ENCODE data around the gene PTGDR2.

The PTGDR2 gene

DNA sequence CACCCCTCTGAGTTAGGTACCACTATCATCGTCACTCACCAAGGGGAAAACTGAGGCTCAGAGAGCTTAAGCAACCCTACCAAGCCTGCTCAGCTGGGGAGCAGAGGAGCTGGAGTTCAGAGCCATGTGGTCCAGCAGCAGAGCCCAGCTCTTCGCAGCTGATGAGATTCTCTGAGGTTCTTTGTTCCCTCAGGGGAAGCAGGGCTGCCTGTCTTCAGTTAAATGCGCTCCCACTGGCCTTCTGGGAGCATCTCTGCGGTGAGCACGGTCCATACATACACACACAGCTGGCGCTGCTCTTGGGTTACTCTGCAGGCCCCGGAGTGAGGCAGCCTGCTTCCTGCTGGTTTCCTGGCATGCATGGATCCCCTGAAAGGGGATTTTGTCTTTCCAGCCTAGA lies 5.2 kb upstream of the PTGDR2 start:
- Histone ChIP-seq H3K27ac (ENCODE audit: low read depth, low read length) (no peak overlapping the region), H3K36me3 (ENCODE audit: control insufficient read depth, insufficient read depth, low read length) (no peaks in the 10 kb centered on the region), H3K27me3 (ENCODE audit: control insufficient read depth, insufficient read depth, low read length) (no peaks in the 10 kb centered on the region), H3K9ac (ENCODE audit: low read length) (no peak overlapping the region), H3K4me3 (ENCODE audit: low read length) (no peak overlapping the region), H3K4me1 (ENCODE audit: control insufficient read depth, insufficient read depth, low read length) (no peaks in the 10 kb centered on the region)

DNA sequence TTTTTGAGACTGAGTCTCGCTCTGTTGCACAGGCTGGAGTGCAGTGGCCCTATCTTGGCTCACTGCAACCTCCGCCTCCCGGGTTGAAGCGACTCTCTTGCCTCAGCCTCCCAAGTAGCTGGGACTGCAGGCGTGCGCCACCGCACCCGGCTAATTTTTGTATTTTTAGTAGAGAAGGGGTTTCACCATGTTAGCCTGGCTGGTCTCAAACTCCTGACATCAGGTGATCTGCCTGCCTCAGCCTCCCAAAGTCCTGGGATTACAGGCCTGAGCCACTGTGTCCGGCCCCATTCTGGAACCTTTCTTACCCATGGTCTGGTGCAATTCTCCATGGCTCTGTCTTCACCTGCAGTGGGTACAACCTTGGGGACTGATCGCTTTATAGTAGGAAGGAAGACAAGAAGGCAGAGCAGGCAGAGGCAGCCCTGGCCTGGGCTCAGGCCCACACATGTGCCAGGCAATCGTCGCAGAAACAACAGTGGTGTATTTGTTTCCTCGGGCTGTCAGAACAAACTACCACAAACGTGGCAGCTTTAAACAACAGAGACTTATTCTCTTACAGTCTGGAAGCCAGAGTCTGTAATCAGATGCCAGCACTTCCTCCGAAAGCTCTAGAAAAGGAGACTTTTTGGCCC lies 4.0 kb upstream of the PTGDR2 start:
- Histone ChIP-seq H3K36me3 (ENCODE audit: control insufficient read depth, insufficient read depth, low read length) (no peaks in the 10 kb centered on the region), H3K9ac (ENCODE audit: low read length) (no peak overlapping the region), H3K4me1 (ENCODE audit: control insufficient read depth, insufficient read depth, low read length) (no peaks in the 10 kb centered on the region), H3K27ac (ENCODE audit: low read depth, low read length) (no peak overlapping the region), H3K27me3 (ENCODE audit: control insufficient read depth, insufficient read depth, low read length) (no peaks in the 10 kb centered on the region), H3K4me3 (ENCODE audit: low read length) (no peak overlapping the region)

DNA sequence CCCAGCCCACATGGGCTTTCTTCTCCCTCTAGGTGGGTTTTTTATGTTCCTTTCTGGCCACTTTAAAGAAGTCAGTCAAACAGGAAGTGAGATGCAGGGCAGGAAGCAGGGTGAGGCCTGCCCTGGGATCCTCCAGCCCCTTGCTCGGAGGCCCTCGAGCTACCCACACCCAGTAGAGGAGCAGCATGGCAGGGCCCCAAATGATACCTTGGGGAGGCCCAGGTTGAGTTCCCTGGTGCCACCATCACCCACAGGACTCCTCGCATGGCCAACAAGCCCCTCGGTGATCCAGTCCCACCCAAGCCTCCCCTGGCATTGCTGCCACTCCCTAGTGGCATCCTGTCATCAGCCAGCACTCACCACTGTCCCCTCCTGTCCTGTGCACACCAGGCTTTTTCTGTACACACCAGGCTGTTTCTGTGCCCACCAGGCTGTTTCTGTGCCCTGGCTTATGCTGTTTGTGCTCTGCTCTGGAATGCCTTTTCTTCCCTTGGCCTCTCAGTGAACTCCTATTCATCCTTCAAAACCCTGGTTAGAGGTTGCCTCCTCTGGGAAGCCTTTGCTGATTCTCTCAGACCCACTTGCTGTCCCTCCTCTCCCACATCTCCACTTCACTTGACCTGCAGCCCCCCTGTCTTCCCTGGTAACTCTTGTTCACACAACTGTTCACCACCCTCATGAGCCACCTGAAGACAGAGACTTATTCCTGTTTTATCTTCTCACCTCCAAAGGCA lies 3.1 kb upstream of the PTGDR2 start:
- no peaks in the 10 kb centered on the region for H3K27me3 ChIP-seq (ENCODE audit: control insufficient read depth, insufficient read depth, low read length)
- no peak overlapping the region for H3K9ac ChIP-seq (ENCODE audit: low read length)
- no peaks in the 10 kb centered on the region for H3K4me1 ChIP-seq (ENCODE audit: control insufficient read depth, insufficient read depth, low read length)
- H3K27ac ChIP-seq (ENCODE audit: low read depth, low read length), result no peak overlapping the region
- H3K4me3 ChIP-seq (ENCODE audit: low read length), result no peak overlapping the region
- no peaks in the 10 kb centered on the region for H3K36me3 ChIP-seq (ENCODE audit: control insufficient read depth, insufficient read depth, low read length)

DNA sequence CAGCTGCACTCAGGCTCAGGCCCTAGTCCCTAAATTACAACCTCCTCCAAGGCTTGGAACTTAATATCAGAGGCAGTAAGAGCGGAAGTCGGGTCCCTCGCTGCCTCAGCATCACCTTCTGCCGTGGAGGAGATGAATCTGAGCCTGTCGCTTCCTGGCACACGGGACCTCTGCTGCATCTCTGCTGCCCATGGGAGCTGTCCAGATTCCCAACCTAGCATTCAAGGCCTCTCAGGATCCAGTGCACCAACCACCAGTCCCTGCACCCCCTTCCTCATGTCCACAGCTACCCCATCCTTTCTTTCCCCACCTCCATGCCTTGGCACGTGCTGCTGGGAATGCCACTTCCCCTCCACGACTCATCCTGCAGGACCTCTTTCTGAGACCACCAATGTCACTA lies 2.5 kb upstream of the PTGDR2 start:
- no peak overlapping the region for H3K27ac ChIP-seq (ENCODE audit: low read depth, low read length)
- no peaks in the 10 kb centered on the region for H3K4me1 ChIP-seq (ENCODE audit: control insufficient read depth, insufficient read depth, low read length)
- no peak overlapping the region for H3K9ac ChIP-seq (ENCODE audit: low read length)
- H3K27me3 ChIP-seq (ENCODE audit: control insufficient read depth, insufficient read depth, low read length), result no peaks in the 10 kb centered on the region
- no peak overlapping the region for H3K4me3 ChIP-seq (ENCODE audit: low read length)
- H3K36me3 ChIP-seq (ENCODE audit: control insufficient read depth, insufficient read depth, low read length), result no peaks in the 10 kb centered on the region

DNA sequence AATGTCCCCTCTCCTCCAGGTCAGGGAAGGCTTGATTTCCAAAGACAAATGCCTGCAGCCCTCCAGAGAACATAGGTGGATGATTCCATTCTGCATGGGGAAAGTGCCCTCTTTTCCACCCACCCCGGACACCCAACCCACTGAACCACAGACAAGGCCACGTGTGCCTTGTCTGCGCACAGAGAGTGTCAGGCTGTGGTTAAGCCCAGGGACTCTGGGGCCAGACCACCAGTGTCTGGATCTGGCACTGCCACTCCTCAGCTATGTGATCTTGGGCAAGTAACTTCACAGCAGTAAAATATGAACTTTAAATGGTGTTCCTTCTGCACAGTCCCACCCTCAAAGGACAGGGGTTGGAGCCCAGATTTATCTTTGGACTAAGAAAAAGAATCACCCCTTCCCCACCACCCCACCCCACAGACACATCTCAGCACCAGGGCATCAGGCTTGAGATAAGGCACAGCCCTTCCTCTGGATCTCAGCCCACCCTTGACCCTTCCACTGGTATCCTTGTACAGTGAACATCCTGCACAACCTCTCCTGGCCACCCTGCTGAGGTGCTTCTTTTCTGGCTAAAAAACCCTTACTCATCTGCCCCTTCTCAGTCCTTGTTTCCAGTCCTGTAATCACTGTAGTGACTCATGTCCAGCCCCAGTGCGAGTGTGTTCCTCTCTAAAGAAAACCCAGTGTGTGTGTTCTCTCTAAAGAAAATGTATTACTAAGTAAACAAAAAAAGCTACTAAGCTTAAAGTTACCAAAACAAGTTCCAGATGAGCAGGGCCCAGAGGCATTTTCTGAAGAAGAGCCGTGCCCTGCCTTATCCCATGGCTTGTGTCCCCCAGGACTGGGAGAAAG lies 1.9 kb upstream of the PTGDR2 start:
- Histone ChIP-seq H3K36me3 (ENCODE audit: control insufficient read depth, insufficient read depth, low read length) (no peaks in the 10 kb centered on the region), H3K27me3 (ENCODE audit: control insufficient read depth, insufficient read depth, low read length) (no peaks in the 10 kb centered on the region), H3K9ac (ENCODE audit: low read length) (no peak overlapping the region), H3K4me1 (ENCODE audit: control insufficient read depth, insufficient read depth, low read length) (no peaks in the 10 kb centered on the region), H3K4me3 (ENCODE audit: low read length) (no peak overlapping the region), H3K27ac (ENCODE audit: low read depth, low read length) (no peak overlapping the region)

DNA sequence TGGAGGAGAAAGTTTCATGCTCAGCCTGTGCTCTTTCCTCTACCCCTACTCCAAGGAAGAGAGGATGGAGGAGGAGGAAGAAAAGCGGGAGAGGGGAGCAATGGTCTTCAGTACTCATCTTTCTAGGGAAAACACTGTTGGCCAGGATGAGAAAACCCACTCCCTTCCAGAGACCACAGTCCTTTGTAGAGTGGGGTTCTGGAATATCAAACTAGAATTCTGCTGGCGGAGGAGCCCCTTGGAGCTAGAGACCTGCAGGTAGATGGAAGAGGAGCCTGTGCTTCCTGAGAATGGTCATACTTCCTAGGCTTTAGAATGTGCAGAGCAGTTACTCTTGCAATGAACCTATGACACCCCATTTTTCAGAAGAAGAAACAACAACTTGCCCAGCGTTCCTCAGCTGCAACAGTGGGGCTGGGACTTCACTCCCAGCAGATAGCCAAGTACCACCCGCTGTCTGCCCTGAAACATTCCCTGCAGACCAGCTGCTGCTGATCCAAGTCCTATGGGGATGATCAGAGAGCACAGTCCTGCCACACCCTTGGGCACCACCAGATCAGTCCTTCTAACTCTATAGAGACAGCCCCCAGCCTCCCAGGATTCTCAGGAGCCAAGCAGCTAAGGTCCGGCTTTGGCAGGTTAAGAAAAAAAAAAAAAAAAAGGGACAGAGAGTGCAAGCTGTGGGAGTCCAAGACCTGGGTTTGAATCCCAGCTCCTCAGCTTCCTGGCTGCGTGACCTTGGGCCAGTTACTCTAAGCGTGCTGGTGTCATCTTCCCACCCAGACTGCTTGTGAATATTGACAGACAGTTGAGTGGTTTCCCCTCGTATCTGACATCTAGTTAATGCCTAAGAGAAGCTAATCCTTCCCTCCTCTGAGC lies 664 bp downstream of the PTGDR2 start:
- no peak overlapping the region for H3K9ac ChIP-seq (ENCODE audit: low read length)
- no peaks in the 10 kb centered on the region for H3K4me1 ChIP-seq (ENCODE audit: control insufficient read depth, insufficient read depth, low read length)
- no peaks in the 10 kb centered on the region for H3K27me3 ChIP-seq (ENCODE audit: control insufficient read depth, insufficient read depth, low read length)
- H3K36me3 ChIP-seq (ENCODE audit: control insufficient read depth, insufficient read depth, low read length), result peaks cover 5% of the 10 kb centered on the region
- peak overlapping the region; percentile 12 for H3K4me3 ChIP-seq (ENCODE audit: low read length)
- H3K27ac ChIP-seq (ENCODE audit: low read depth, low read length), result no peak overlapping the region

DNA sequence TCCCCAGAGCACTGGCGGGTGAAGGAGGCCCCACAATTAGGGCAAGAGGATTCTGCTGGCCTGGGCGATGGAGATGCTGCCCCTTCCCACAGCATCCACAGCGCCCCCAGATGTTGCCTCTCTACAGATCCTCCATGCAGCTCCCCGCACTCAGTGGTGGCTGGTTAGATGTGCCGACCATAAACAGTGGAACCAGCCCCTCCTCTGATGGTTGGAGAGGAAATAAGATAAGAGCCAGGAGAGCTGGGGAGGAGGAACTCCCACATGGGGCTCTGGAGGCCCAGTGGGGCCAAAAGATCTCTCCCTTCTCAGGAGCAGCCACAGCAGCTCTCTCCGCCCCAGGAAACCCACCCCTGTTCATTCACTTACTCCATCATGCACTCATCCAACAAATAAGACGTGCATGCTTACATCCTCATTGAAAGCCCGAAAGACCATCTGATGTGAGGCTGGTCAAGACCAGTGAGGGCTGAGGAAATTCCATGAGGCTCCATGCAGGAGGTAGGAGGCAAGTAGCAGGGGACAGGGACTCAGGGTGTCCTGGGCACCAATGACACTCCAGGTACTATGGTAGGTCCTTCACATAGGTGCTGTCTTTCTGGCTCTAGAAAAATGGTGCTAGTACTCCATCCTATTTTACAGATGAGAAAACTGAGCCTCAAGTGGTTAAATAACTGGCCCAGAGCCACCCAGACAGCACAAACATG lies 1.5 kb downstream of the PTGDR2 start:
- no peak overlapping the region for H3K9ac ChIP-seq (ENCODE audit: low read length)
- H3K4me3 ChIP-seq (ENCODE audit: low read length), result peak overlapping the region; percentile 5
- no peak overlapping the region for H3K27ac ChIP-seq (ENCODE audit: low read depth, low read length)
- H3K36me3 ChIP-seq (ENCODE audit: control insufficient read depth, insufficient read depth, low read length), result peaks cover 8% of the 10 kb centered on the region
- no peaks in the 10 kb centered on the region for H3K4me1 ChIP-seq (ENCODE audit: control insufficient read depth, insufficient read depth, low read length)
- H3K27me3 ChIP-seq (ENCODE audit: control insufficient read depth, insufficient read depth, low read length), result no peaks in the 10 kb centered on the region

DNA sequence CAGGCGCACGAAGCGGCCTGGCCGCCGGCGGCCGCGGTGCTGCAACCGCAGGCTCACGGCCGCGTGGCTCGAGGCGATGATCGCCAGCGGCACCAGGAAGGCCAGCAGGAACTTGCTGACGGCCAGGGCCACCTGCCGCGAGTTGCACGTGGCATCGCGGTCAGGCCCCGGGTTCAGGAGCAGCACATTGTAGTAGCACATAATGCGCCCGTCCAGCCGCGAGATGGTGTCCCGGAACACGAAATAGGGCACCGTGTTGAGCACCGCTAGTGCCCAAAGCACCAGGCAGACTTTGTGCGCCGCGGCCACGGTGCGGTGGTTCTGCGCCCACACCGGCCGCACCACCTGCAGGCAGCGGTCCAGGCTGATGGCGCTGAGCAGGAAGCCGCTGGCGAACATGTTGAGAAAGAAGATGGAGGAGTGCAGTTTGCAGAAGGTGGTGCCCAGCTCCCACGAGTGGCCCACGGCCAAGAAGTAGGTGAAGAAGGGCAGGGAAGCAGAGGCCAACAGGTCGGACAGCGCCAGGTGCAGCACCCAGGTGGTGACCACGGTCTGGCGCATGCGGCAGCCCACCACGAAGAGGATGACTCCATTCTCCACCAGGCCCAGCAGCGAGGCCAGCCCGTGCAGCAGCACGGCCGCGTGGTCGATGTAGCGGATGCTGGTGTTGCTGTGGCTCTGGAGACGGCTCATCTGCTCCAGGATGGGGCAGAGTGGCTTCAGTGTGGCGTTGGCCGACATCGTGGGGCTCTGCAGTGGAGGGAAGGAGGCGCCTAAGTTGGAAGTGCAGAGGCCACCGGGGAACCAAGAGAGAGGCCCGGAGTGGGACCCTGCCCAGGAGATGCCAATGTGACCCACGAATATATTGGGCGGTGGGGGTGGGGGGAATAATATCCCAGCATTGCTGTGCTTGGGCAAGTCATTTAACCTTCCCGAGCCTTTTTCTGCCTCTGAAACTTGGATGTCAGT lies 2.5 kb downstream of the PTGDR2 start:
- peaks cover 15% of the 10 kb centered on the region for H3K36me3 ChIP-seq (ENCODE audit: control insufficient read depth, insufficient read depth, low read length)
- H3K4me3 ChIP-seq (ENCODE audit: low read length), result peak overlapping the region; percentile 17
- no peak overlapping the region for H3K9ac ChIP-seq (ENCODE audit: low read length)
- H3K4me1 ChIP-seq (ENCODE audit: control insufficient read depth, insufficient read depth, low read length), result no peaks in the 10 kb centered on the region
- no peak overlapping the region for H3K27ac ChIP-seq (ENCODE audit: low read depth, low read length)
- H3K27me3 ChIP-seq (ENCODE audit: control insufficient read depth, insufficient read depth, low read length), result no peaks in the 10 kb centered on the region

DNA sequence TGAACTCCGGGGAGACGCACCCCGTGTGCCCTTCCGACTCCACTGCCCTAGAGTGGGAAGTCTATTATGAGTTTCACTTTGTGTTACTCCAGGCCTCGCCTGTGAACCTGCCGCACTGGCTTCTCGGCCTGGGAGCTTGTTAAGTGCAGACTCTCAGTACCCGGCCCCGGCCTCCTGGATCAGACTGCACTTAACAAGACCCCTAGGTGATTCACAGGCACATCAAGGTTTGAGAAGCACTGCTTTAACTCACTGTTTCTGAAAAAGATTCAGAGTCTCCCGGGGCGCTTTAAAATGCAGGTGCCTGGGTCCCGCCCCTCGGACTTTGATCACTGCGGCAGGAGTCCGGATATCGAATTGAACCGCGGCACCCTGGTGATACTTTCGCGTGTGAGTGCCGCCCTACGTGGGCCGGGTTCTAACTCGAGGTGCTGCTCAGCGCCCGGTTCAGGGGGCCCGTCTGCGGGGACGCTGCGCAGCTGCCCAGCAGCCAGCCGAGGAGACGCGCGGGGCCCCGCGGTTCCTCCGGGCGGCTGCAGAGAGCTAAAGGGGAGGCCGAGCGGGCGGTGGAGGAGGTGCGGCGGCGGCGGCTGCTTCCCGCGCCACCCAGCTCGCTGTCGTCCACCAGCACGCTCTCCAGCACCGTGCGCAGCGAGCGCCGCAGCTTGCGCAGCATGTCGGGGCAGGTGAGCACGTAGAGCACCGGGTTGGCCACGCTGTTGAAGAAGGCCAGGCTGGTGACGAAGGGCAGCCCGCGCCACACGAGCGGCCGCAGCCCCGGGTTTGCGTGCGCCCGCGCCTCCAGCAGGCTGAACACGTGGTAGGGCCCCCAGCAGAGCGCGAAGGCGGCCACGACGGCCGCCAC lies 3.4 kb downstream of the PTGDR2 start:
- peak overlapping the region; percentile 34 for H3K4me3 ChIP-seq (ENCODE audit: low read length)
- no peak overlapping the region for H3K27ac ChIP-seq (ENCODE audit: low read depth, low read length)
- no peak overlapping the region for H3K9ac ChIP-seq (ENCODE audit: low read length)
- no peaks in the 10 kb centered on the region for H3K4me1 ChIP-seq (ENCODE audit: control insufficient read depth, insufficient read depth, low read length)
- H3K36me3 ChIP-seq (ENCODE audit: control insufficient read depth, insufficient read depth, low read length), result peaks cover 21% of the 10 kb centered on the region
- H3K27me3 ChIP-seq (ENCODE audit: control insufficient read depth, insufficient read depth, low read length), result no peaks in the 10 kb centered on the region

DNA sequence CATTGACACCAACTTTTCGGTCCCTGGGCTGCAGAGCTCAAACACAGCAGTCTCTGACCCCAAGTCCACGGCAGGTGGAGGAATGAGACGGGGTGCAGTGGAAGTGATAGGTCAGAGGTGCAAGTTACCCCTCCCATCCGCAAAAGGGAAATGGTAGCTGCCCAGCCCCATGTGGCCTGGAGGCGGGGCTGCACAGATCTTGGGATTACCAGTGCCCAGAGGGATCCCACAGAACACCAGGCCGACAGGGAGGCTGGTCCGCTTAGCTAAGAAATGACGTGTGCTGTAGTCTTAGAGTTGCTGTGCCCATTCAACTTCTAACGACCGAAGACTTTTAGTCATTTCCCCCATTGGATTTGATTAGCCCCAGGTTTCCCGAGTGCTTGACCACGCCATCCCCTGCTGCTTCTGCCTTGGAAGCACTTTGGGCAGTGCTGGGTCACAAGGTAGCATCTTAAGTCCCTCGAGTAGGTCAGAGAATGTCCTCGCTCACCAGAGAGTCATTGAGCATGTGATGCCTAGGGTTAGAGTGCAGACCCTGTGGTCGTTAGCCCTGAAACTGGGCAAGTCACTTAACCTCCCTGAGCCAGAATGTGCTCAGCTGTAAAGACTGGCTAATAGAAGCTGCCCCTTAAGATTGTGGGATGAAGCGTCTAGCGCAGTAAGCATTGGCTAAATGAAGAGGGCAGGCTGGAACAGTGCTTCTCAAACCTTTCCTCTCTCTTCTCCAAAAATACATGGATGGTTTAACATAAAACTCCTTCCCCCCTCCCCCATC lies 4.2 kb downstream of the PTGDR2 start:
- Histone ChIP-seq H3K4me3 (ENCODE audit: low read length) (peak overlapping the region; percentile 27), H3K4me1 (ENCODE audit: control insufficient read depth, insufficient read depth, low read length) (no peaks in the 10 kb centered on the region), H3K36me3 (ENCODE audit: control insufficient read depth, insufficient read depth, low read length) (peaks cover 21% of the 10 kb centered on the region), H3K27me3 (ENCODE audit: control insufficient read depth, insufficient read depth, low read length) (no peaks in the 10 kb centered on the region), H3K9ac (ENCODE audit: low read length) (no peak overlapping the region), H3K27ac (ENCODE audit: low read depth, low read length) (no peak overlapping the region)

Data from rectal smooth muscle tissue (tissue), 1 donor.